ENCODE measurements around the gene P2RX3. TPM values are rescaled to one million over a fixed set of nuclear protein-coding genes. Genes with fewer than 3 reads are reported as not detected.

P2RX3 gene
- total RNA-seq, 1 experiment from 2014 or later = 0.15 TPM

GRCh38 chr11:57341250-57341808 lies 3.2 kb downstream of the P2RX3 start:
- H3K9ac ChIP-seq (ENCODE audit: extremely low read depth, insufficient read length, low read length) = no peak overlapping the region
- H2BK5ac ChIP-seq (ENCODE audit: insufficient read length, low read length) = no peak overlapping the region
- no peak overlapping the region for H4K91ac ChIP-seq (ENCODE audit: insufficient read length, low read depth, low read length)
- H4K5ac ChIP-seq (ENCODE audit: insufficient read length, low read depth, low read length) = no peak overlapping the region
- no peak overlapping the region for H3K27ac Mint-ChIP-seq
- no peaks in the 10 kb centered on the region for H3K23me2 ChIP-seq (ENCODE audit: insufficient read length, low read depth, low read length, poor library complexity, severe bottlenecking)
- H3K14ac ChIP-seq (ENCODE audit: insufficient read depth, low read length) = no peak overlapping the region
- no peak overlapping the region for H4K8ac ChIP-seq (replicated peaks; ENCODE audit: insufficient read length, low read depth, low read length)
- no peak for TF ChIP-seq CTCF (conservative IDR thresholded peaks at IDR 0.05)
- H3K23ac ChIP-seq (ENCODE audit: insufficient read length, low read depth, low read length) = no peak overlapping the region
- no peak overlapping the region for H2AK5ac ChIP-seq (ENCODE audit: insufficient read length, low read length)
- no peaks in the 10 kb centered on the region for H3K9me3 ChIP-seq (ENCODE audit: control insufficient read depth, low read depth, low read length)
- H3K4ac ChIP-seq (ENCODE audit: low read depth, low read length) = no peak overlapping the region
- H3K4me1 Mint-ChIP-seq = peaks cover 47 to 58% of the 10 kb centered on the region in 2 experiments
- H3K36me3 Mint-ChIP-seq (ENCODE audit: insufficient read depth in 1 of 3, low read depth in 3 of 3) = no peaks in the 10 kb centered on the region
- H3K27me3 ChIP-seq (ENCODE audit: insufficient read depth, low read length) = no peaks in the 10 kb centered on the region
- H3K79me2 ChIP-seq (ENCODE audit: insufficient read depth, low read length) = no peaks in the 10 kb centered on the region
- no peak overlapping the region for H2BK12ac ChIP-seq (ENCODE audit: insufficient read length, low read depth, low read length)
- no CpG with 5 or more reads among the region's 6 CpGs for WGBS (ENCODE audit: extremely low coverage, insufficient read length, low lambda C conversion rate)
- no peak for DNase-seq
- H3K18ac ChIP-seq (ENCODE audit: insufficient read length, low read depth, low read length) = no peak overlapping the region
- H3T11ph ChIP-seq (ENCODE audit: low read length) = no peak overlapping the region
- H3K27ac ChIP-seq (ENCODE audit: insufficient read length, low read depth, low read length) = no peak overlapping the region
- H2BK15ac ChIP-seq (ENCODE audit: low read depth, low read length) = no peak overlapping the region
- 0 out of 2 replicates have a peak, but pooled peaks cover 3% of the 10 kb centered on the region for H3K4me1 ChIP-seq (ENCODE audit: insufficient read depth, low read length)
- H2BK120ac ChIP-seq (ENCODE audit: low read depth, low read length, poor library complexity, severe bottlenecking) = no peak overlapping the region
- peaks cover 25% of the 10 kb centered on the region for H3K27me3 Mint-ChIP-seq (ENCODE audit: low read depth)
- no peaks in the 10 kb centered on the region for H4K20me1 ChIP-seq (ENCODE audit: control insufficient read depth, insufficient read depth, insufficient read length)
- no peak overlapping the region for H2AFZ ChIP-seq (ENCODE audit: low read length)
- H3K4me2 ChIP-seq (ENCODE audit: insufficient read depth, insufficient read length, low read length) = no peak overlapping the region
- no peak overlapping the region for H3K56ac ChIP-seq (ENCODE audit: insufficient read length, low read depth, low read length)
- no peak overlapping the region for H2BK20ac ChIP-seq (ENCODE audit: low read depth, low read length, poor library complexity, severe bottlenecking)
- H3K79me1 ChIP-seq (ENCODE audit: insufficient read depth, low read depth, low read length, poor library complexity, severe bottlenecking) = no peaks in the 10 kb centered on the region
- H3K4me3 Mint-ChIP-seq = no peak overlapping the region; a peak in 2 of 5 replicates
- H3K9me3 Mint-ChIP-seq = no peaks in the 10 kb centered on the region

Data from H9 (cell line).